ENCODE results near the gene CDH4. TPM values are rescaled to one million over a fixed set of nuclear protein-coding genes. Genes with fewer than 3 reads are reported as not detected.

The CDH4 gene
- total RNA-seq, 1 experiment from 2014 or later: not detected

DNA sequence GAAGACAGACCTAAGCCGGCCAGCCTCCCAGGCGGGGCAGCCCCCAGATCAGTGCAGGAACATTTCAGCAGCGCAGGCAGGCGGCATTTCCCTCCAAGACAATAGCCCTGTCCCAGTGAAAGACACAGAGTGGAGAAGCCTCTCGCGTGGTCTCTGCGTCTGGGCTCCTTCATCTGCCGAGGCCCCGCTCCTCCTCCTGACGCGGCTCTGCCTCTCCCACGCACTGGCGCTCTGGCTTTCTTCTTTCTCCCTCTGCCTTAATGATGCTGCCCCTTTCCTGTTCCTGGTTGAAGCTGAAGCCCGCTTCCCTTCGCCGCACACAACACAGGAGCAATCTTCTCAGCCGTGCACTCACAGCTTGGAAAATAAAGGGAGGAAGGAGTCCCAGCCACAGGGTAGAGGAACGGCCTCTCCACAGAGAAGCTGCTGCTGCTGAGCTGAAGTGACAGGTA, 347.5 kb downstream of the CDH4 start:
- peaks cover 5% of the 10 kb centered on the region for H3K36me3 Mint-ChIP-seq (ENCODE audit: insufficient read depth, unreplicated experiment)
- H3K4me1 ChIP-seq: no peaks in the 10 kb centered on the region
- peaks cover 8% of the 10 kb centered on the region for H3K27me3 Mint-ChIP-seq (ENCODE audit: insufficient read depth, unreplicated experiment)
- peaks cover 36% of the 10 kb centered on the region for H3K9me3 Mint-ChIP-seq (ENCODE audit: unreplicated experiment)
- ChIA-PET POLR2A (no interaction called here), CTCF (no interaction called here)
- H3K4me1 Mint-ChIP-seq (ENCODE audit: low read depth, unreplicated experiment): no peaks in the 10 kb centered on the region
- BruUV-seq (replicated peaks): no TSS peak
- TF ChIP-seq, protein P1, sequence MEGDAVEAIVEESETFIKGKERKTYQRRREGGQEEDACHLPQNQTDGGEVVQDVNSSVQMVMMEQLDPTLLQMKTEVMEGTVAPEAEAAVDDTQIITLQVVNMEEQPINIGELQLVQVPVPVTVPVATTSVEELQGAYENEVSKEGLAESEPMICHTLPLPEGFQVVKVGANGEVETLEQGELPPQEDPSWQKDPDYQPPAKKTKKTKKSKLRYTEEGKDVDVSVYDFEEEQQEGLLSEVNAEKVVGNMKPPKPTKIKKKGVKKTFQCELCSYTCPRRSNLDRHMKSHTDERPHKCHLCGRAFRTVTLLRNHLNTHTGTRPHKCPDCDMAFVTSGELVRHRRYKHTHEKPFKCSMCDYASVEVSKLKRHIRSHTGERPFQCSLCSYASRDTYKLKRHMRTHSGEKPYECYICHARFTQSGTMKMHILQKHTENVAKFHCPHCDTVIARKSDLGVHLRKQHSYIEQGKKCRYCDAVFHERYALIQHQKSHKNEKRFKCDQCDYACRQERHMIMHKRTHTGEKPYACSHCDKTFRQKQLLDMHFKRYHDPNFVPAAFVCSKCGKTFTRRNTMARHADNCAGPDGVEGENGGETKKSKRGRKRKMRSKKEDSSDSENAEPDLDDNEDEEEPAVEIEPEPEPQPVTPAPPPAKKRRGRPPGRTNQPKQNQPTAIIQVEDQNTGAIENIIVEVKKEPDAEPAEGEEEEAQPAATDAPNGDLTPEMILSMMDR (IDR thresholded peaks at IDR 0.05; ENCODE audit: insufficient read depth in 1 of 2, low read depth in 1 of 2, low read length in 1 of 2, severe bottlenecking in 1 of 2, unreplicated experiment in 1 of 2): no peak
- H3K4me3 ChIP-seq (ENCODE audit: low read depth, low read length): no peak overlapping the region
- no peaks in the 10 kb centered on the region for H3K27me3 ChIP-seq (replicated peaks; ENCODE audit: control insufficient read depth, insufficient read depth, low read length)
- no peak for DNase-seq
- peaks cover 74% of the 10 kb centered on the region for H3K9me3 ChIP-seq
- intact Hi-C loops (cut with micrococcal nuclease; ENCODE audit: unreplicated experiment): no loop called here
- no peaks in the 10 kb centered on the region for H3K36me3 ChIP-seq (ENCODE audit: control insufficient read depth, insufficient read depth, low read length)
- no peak overlapping the region for H3K4me3 Mint-ChIP-seq (ENCODE audit: unreplicated experiment)
- no peak overlapping the region for H3K27ac Mint-ChIP-seq (ENCODE audit: unreplicated experiment)

DNA sequence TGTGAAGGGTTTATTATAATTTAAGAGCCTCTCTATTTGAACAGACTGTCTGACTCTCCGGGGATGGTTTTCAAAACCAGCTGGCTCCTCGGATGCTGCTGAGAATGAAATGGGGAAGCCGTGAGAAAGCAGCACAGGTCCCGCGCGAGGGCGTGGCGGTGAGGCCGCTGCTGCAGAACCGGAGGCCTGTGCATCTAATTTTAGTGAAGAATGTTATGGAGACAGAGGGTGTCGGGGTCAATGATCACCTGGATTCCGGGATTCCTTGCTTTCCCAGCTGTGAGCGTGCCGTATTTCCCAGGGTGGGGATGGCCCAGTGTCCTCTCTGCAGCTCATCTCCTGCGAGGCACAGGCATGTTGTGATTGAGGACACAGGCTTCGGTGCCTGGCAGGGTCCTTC, 348.0 kb downstream of the CDH4 start:
- no peak for DNase-seq
- Histone ChIP-seq H3K9me3 (peaks cover 72% of the 10 kb centered on the region), H3K4me3 (ENCODE audit: low read depth, low read length) (no peak overlapping the region), H3K27me3 (replicated peaks; ENCODE audit: control insufficient read depth, insufficient read depth, low read length) (no peaks in the 10 kb centered on the region), H3K36me3 (ENCODE audit: control insufficient read depth, insufficient read depth, low read length) (no peaks in the 10 kb centered on the region), H3K4me1 (no peaks in the 10 kb centered on the region)
- ChIA-PET POLR2A (no interaction called here), CTCF (no interaction called here)
- peaks cover 8% of the 10 kb centered on the region for H3K27me3 Mint-ChIP-seq (ENCODE audit: insufficient read depth, unreplicated experiment)
- H3K4me3 Mint-ChIP-seq (ENCODE audit: unreplicated experiment): no peak overlapping the region
- H3K4me1 Mint-ChIP-seq (ENCODE audit: low read depth, unreplicated experiment): no peaks in the 10 kb centered on the region
- intact Hi-C loops (cut with micrococcal nuclease; ENCODE audit: unreplicated experiment): no loop called here
- H3K36me3 Mint-ChIP-seq (ENCODE audit: insufficient read depth, unreplicated experiment): peaks cover 5% of the 10 kb centered on the region
- peaks cover 40% of the 10 kb centered on the region for H3K9me3 Mint-ChIP-seq (ENCODE audit: unreplicated experiment)
- TF ChIP-seq, protein P1 (IDR thresholded peaks at IDR 0.05; ENCODE audit: insufficient read depth in 1 of 2, low read depth in 1 of 2, low read length in 1 of 2, severe bottlenecking in 1 of 2, unreplicated experiment in 1 of 2): no peak
- BruUV-seq (replicated peaks): no TSS peak
- H3K27ac Mint-ChIP-seq (ENCODE audit: unreplicated experiment): no peak overlapping the region

DNA sequence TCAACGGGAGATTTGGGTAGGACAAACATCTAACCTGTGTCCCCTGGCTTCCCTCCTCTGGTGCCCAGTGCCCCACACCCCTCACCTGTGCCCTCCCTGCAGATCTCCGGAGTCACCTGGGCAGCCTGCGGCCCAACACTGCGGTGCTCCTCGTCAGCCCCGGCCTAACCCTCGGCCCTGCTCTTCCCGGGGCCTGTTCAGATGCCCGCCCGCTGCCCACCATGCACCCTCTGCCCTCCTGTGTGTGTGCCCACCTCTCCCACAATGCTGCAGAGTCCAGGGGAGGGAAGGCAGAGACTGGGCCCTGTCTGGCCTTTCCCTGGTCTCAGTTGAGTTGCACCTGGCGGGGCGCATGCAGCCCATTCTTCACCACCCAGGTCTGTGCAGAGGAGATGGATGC, 349.3 kb downstream of the CDH4 start:
- Mint-ChIP-seq H3K4me3 (ENCODE audit: unreplicated experiment) (no peak overlapping the region), H3K36me3 (ENCODE audit: insufficient read depth, unreplicated experiment) (peaks cover under 1% of the 10 kb centered on the region), H3K27me3 (ENCODE audit: insufficient read depth, unreplicated experiment) (peaks cover 13% of the 10 kb centered on the region), H3K9me3 (ENCODE audit: unreplicated experiment) (peaks cover 39% of the 10 kb centered on the region), H3K27ac (ENCODE audit: unreplicated experiment) (no peak overlapping the region), H3K4me1 (ENCODE audit: low read depth, unreplicated experiment) (no peaks in the 10 kb centered on the region)
- POLR2A ChIA-PET: no interaction called here
- Histone ChIP-seq H3K4me1 (no peaks in the 10 kb centered on the region), H3K27me3 (replicated peaks; ENCODE audit: control insufficient read depth, insufficient read depth, low read length) (no peaks in the 10 kb centered on the region), H3K9me3 (peaks cover 59% of the 10 kb centered on the region), H3K36me3 (ENCODE audit: control insufficient read depth, insufficient read depth, low read length) (no peaks in the 10 kb centered on the region), H3K4me3 (ENCODE audit: low read depth, low read length) (no peak overlapping the region)
- no TSS peak for BruUV-seq (replicated peaks)
- TF ChIP-seq, protein P1 (IDR thresholded peaks at IDR 0.05; ENCODE audit: insufficient read depth in 1 of 2, low read depth in 1 of 2, low read length in 1 of 2, severe bottlenecking in 1 of 2, unreplicated experiment in 1 of 2): no peak
- intact Hi-C loops (cut with micrococcal nuclease; ENCODE audit: unreplicated experiment): no loop called here
- CTCF ChIA-PET: no interaction called here
- no peak for DNase-seq
